ENCODE results near the gene LRMDA.

The LRMDA gene

GRCh38 chr10:76302961-76303630, 871.7 kb downstream of the LRMDA start:
- no peak for DNase-seq

GRCh38 chr10:76303682-76304316, 872.4 kb downstream of the LRMDA start:
- no peak for DNase-seq

- no peak for DNase-seq
Observed at GRCh38 chr10:76305930-76306615, 874.6 kb downstream of the LRMDA start.

- no peak for DNase-seq
Observed at GRCh38 chr10:76306856-76307255, 875.4 kb downstream of the LRMDA start.

DNA sequence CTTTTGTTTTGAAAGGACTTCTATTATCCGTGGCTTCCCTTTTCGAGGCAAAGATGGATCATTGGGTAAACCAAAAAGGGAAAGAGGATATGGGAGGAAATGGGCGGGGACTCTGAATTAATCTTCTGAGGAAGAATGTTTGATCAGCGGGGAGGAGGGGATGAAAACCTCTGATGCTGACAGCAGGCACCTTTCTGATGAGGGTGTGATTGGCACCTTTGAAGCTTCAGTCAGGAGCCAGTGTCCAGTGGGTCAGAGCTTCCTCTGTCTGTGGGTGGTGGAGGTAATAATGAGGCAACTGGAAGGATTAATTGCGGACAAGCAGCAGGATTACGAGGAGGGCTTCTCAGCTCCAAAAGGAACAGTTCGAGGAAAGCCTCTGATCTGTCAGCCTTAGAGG, 877.6 kb downstream of the LRMDA start:
- DNase-seq = no peak

DNA sequence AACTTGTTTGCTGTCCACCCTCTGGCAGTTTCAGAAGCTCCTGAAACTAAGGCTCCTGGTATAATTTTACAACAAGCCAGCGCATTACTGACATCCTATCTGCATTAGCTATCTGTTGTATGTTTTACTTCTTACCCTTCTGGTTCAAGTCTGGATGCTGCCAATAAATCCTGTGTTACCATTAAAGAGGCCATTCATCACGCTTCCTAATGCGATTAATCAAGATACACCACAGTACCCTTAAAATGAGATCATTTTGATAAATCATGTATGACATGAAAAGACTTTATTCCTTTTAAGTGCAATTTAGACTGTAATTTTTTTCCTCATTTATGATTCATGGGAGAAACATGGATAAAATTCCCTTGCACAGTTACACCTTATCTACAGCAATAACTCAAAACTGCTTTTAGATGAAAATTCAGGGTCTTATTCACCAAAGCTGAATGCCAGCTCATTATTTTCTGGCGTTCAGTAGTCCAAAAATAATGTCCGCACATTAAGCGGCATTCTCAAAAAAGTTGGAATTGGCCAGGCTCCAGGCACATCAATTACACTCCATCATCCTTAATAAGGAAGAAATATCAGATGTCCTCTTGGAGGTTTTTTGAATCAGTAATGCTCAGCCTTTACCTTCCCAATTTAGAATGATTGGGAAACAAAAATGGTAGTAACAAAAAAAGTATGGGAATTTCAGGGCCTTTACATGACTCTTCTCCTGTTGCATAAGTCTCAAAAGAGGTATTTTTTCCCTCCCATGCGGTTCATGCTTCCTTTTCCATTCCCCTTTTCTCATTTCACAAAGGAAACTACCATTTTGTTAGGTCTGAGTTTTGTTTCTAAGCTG, 878.5 kb downstream of the LRMDA start:
- DNase-seq = no peak

DNA sequence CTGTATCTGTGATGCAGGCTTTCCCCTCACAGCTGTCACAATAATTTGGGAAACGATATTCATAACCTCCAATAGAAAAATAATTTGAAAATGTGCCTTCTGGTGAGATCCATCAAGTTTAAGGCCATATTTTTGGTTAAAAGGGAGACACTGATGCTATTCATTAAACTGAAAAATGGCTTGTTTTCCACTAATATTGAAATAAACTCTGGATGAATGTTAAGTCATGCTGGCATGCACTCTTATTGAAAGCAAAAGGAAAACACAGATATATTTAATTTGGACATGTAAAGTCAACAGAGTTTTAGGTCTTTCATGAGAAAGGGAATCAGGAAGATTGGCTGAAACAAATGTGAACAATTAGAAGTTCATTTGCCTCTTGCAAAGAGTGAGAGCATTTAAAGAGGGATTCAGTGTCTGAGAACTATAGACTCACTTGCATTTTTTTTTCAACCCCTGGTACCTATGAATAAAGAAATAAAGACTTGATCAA, 879.2 kb downstream of the LRMDA start:
- no peak for DNase-seq

GRCh38 chr10:76311752-76312636, 880.6 kb downstream of the LRMDA start:
- DNase-seq = no peak

DNA sequence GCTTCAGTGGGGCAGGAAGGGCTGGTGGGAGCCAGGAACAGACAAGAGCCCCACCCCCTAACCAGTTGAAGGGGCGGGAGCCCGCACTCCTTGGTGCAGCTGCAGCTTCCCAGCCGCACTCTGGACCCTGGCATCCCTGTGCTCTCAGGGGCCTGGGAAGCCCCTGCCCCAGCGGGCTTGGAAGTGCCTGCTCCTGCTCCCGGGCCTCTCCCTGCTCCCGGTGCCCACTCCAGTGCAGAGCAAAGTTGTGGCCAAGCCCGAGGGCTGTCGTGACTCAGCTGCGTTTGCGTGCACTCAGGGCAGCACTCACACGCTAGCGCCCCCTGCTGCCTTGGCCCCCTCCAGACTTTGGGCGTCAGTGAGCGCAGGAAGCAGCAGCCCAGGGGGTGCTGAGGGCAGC, 883.8 kb downstream of the LRMDA start:
- no peak for DNase-seq

DNA sequence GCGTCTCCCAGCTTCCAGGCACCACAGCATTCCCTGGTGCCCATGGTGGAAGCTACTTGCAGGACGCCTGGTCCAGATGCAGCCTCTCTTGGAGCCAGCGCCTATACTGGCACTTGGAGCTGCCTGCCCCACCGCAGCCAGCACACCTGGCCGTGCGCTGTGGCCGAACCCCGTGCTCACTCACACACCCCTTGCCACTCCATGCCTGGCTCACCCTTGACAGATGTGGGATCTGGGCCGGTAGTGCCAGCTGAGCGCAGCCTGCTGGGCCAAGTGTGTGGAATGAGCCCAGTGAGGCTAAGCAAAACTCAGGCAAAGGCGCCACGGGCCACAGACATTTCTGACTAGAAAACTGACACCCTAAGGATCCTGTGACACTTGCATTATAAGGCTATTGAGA, 884.8 kb downstream of the LRMDA start:
- DNase-seq = no peak

GRCh38 chr10:76317078-76317477, 885.7 kb downstream of the LRMDA start:
- no peak for DNase-seq

DNA sequence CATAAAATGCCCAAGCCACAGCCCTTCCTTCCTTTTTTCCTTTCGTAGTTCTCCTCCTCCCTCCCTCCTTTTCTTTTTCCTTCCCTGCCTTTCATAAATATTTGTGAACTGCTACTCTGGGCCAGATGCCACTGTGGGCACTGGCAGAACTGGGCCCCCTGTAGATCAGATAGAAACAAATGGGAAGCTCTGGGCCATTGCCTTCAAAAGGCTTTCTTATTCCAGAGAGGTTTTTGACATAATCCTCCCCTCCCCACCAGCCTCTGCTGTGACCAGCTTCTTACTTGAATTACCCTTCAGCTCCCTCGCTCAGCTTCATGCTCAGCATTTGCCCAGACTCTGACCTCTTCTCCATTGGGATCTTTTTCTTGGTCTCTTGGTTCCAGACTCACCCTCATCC, 886.8 kb downstream of the LRMDA start:
- DNase-seq = no peak

GRCh38 chr10:76319661-76320060, 888.2 kb downstream of the LRMDA start:
- DNase-seq = no peak

DNA sequence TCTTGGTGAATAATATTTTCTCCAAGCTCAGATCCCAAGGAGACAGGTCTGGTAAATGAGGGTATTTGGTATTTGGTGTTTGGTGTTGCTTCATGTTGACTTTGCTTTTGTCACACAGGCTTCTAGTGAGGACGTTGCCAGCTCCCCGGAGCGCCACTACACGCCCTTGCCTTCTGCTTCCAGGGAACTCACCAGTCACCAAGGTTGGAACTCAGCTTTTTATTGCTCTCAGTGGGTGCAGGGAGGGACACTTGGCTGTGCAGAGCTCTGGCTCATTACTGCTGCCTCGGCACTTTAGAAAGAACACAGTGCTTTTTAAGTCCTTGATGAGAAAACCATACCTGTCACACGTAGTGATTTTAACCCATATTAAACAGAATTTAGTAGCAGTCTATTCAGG, 892.9 kb downstream of the LRMDA start:
- no peak for DNase-seq

- no peak for DNase-seq
Observed at GRCh38 chr10:76327441-76327840, 896.0 kb downstream of the LRMDA start.

DNA sequence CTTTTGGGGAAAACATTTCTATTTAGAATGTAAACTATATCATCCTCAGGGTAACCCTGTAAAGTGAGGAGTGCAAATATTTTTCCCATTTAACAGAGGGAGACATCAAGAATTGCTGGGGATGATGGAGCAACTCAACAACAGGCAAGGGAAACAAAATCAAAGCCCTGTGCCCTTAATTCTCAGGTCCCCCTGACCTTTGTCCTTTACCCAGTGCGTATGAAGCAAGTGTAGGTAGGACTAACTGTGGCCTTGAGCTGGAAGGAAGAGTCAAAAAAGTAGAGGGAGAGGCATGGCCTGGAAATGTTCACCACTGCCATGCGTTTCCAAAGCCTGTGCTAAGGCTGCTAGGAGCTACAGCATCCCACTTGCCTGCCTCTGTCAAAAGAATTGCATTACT, 896.9 kb downstream of the LRMDA start:
- DNase-seq = no peak

- no peak for DNase-seq
Observed at GRCh38 chr10:76329891-76330575, 898.6 kb downstream of the LRMDA start.

DNA sequence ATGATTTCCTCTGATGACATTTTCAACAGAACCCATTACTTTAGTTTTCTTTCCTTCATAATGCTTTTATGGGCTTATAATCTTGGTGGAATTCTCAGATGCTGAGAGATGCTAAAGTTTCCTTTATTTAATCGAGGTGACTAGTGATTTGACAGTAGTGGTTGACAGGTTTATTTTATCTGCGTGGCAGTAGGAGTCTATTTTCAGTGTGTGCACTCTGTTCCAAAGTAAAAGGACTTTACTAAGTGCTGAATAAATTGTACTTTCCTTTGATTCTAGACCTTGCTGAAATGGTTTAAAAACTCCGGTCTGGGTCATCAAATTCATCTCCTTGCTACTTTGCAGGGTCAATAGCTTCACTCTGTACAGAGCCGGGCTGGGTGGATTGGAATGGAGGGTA, 900.3 kb downstream of the LRMDA start:
- no peak for DNase-seq

GRCh38 chr10:76333326-76333725, 901.9 kb downstream of the LRMDA start:
- DNase-seq = no peak

DNA sequence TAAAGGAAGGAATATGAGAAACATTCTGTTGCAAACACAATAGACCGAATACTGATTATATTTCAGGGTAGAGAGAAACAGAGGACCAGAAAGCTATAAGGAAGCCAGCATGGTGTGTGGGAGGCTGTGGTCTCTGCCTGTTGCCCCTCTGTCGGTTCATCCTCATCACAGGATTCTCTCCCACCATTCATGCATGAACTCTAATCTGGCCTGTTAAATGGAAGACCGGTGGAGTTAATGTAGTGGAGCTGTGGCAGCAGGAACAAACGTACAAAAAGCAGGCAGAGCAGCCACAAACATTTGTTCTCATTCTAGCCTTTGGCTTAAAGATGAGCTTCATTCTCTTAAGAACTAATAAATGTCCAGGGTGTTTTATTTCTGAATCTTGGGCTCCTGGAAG, 902.4 kb downstream of the LRMDA start:
- DNase-seq = no peak

- DNase-seq = no peak
Observed at GRCh38 chr10:76334255-76334654, 902.8 kb downstream of the LRMDA start.
